ENCODE data around the gene CD200R1. TPM values are rescaled to one million over a fixed set of nuclear protein-coding genes. Genes with fewer than 3 reads are reported as not detected.

The CD200R1 gene
- total RNA-seq, 1 experiment from 2014 or later = not detected

DNA sequence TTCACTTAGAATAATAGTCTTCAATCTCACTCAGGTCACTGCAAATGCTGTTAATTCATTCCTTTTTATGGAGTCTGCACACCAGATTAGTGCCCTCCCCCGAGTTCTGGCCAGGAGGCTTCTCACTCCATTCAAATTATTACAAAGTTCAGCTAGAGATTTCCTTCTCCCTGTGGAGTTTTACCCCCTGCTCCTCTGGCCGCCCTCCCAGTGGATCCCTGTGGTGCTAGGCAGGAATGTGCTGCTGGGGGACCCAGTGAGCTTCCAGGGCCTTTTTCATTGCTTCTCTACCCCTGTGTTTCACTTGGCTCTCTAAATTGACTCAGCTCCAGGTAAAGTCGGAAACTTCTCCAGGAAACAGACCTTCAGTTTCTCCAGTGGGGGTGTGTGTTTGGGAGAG lies 85.5 kb downstream of the CD200R1 start:
- Histone ChIP-seq H3K4me1 (replicated peaks) (no peaks in the 10 kb centered on the region), H3K27me3 (replicated peaks) (no peaks in the 10 kb centered on the region; the same call in 1 of the 2 replicates), H3K36me3 (no peaks in the 10 kb centered on the region), H3K4me3 (no peak overlapping the region), H3K27ac (no peak overlapping the region), H3K9me3 (replicated peaks) (no peaks in the 10 kb centered on the region)
- no peak for DNase-seq (ENCODE audit: low read depth in 1 of 2, low spot score in 2 of 2)

- no peaks in the 10 kb centered on the region for H3K4me1 ChIP-seq (replicated peaks)
- no peaks in the 10 kb centered on the region for H3K36me3 ChIP-seq
- no peak overlapping the region for H3K27ac ChIP-seq
- no peaks in the 10 kb centered on the region; the same call in 1 of the 2 replicates for H3K27me3 ChIP-seq (replicated peaks)
- DNase-seq (ENCODE audit: low read depth in 1 of 2, low spot score in 2 of 2) = no peak
- H3K9me3 ChIP-seq (replicated peaks) = no peaks in the 10 kb centered on the region
- no peak overlapping the region for H3K4me3 ChIP-seq
Observed at GRCh38 chr3:112888381-112889085, 86.4 kb downstream of the CD200R1 start.

DNA sequence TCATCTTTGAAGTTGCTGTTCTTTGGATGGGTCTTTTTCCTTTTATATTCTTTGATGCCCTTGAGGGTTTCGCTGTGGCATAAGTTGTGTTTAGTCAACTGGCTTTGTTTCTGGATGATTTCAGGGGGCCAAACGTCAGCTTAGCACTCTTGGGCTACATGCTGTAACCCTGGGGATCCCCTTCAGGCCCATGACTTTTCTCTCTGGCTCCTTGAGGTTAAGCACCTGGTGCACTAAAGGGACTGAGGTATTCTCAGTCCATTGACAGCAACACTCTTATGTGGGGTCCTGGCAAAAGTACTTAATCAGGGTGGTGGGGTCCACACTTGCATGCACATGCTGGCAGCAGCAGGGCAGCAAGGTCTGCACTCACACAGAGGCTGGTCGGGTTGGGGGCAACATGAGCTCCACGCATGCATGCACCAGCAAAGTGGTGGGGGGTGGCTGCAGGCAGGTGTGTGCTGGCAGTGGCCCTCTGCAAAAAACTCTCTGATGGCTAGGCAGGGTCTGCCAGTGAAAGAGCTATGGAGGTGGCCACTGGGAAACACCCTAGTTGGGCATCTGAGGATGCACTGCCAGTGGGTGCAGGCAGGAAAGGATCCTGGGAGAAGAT lies 90.1 kb downstream of the CD200R1 start:
- Histone ChIP-seq H3K4me3 (no peak overlapping the region), H3K4me1 (replicated peaks) (no peaks in the 10 kb centered on the region), H3K27me3 (replicated peaks) (no peaks in the 10 kb centered on the region; the same call in 1 of the 2 replicates), H3K27ac (no peak overlapping the region), H3K9me3 (replicated peaks) (no peaks in the 10 kb centered on the region), H3K36me3 (no peaks in the 10 kb centered on the region)
- DNase-seq (ENCODE audit: low read depth in 1 of 2, low spot score in 2 of 2) = no peak

- Histone ChIP-seq H3K27ac (no peak overlapping the region), H3K27me3 (replicated peaks) (no peaks in the 10 kb centered on the region), H3K4me3 (no peak overlapping the region), H3K9me3 (replicated peaks) (no peaks in the 10 kb centered on the region), H3K36me3 (no peaks in the 10 kb centered on the region), H3K4me1 (replicated peaks) (no peaks in the 10 kb centered on the region)
- no peak for DNase-seq (ENCODE audit: low read depth in 1 of 2, low spot score in 2 of 2)
Observed at GRCh38 chr3:112881891-112882290, 93.0 kb downstream of the CD200R1 start.

GRCh38 chr3:112875561-112875960 lies 99.3 kb downstream of the CD200R1 start:
- H3K27me3 ChIP-seq (replicated peaks) = no peaks in the 10 kb centered on the region; the same call in 1 of the 2 replicates
- no peaks in the 10 kb centered on the region for H3K4me1 ChIP-seq (replicated peaks)
- H3K4me3 ChIP-seq = no peak overlapping the region
- H3K9me3 ChIP-seq (replicated peaks) = no peaks in the 10 kb centered on the region
- no peaks in the 10 kb centered on the region for H3K36me3 ChIP-seq
- no peak overlapping the region for H3K27ac ChIP-seq
- no peak for DNase-seq (ENCODE audit: low read depth in 1 of 2, low spot score in 2 of 2)

DNA sequence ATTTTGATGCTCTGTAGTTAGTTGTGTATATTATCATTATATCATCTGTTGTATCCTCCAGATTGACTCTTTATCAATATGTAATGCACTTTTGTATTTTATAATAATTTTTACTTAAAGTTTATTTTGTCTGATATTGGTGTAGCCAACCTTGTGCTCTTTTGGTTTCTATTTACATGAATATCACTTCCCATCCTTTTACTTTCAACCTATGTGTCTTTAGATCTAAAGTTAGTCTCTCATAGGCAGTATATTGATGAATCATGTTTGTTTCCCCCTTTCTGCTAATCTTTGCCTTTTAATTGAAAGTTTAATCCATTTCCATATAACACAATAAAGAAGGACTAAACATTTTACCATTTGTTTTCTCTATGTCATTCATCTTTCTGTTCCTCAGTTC lies 100.2 kb downstream of the CD200R1 start:
- Histone ChIP-seq H3K9me3 (replicated peaks) (no peaks in the 10 kb centered on the region), H3K27me3 (replicated peaks) (no peaks in the 10 kb centered on the region; the same call in 1 of the 2 replicates), H3K4me3 (no peak overlapping the region), H3K36me3 (no peaks in the 10 kb centered on the region), H3K27ac (no peak overlapping the region), H3K4me1 (replicated peaks) (no peaks in the 10 kb centered on the region)
- no peak for DNase-seq (ENCODE audit: low read depth in 1 of 2, low spot score in 2 of 2)

GRCh38 chr3:112873632-112874031 lies 101.3 kb downstream of the CD200R1 start:
- Histone ChIP-seq H3K27me3 (replicated peaks) (no peaks in the 10 kb centered on the region; the same call in 1 of the 2 replicates), H3K36me3 (no peaks in the 10 kb centered on the region), H3K4me3 (no peak overlapping the region), H3K9me3 (replicated peaks) (no peaks in the 10 kb centered on the region), H3K27ac (no peak overlapping the region), H3K4me1 (replicated peaks) (no peaks in the 10 kb centered on the region)
- no peak for DNase-seq (ENCODE audit: low read depth in 1 of 2, low spot score in 2 of 2)

GRCh38 chr3:112871735-112872134 lies 103.2 kb downstream of the CD200R1 start:
- DNase-seq (ENCODE audit: low read depth in 1 of 2, low spot score in 2 of 2) = no peak
- H3K9me3 ChIP-seq (replicated peaks) = no peaks in the 10 kb centered on the region
- H3K27me3 ChIP-seq (replicated peaks) = no peaks in the 10 kb centered on the region; the same call in 1 of the 2 replicates
- no peaks in the 10 kb centered on the region for H3K4me1 ChIP-seq (replicated peaks)
- no peak overlapping the region for H3K27ac ChIP-seq
- H3K36me3 ChIP-seq = no peaks in the 10 kb centered on the region
- H3K4me3 ChIP-seq = no peak overlapping the region

Other genes starting within 250 kb of the CD200R1 start
- gene CD200R1L, start 128.2 kb downstream of the CD200R1 start, total RNA-seq (2014; rRNA removed; shearing (Covaris generic)) = not detected in 2 replicates
- gene GTPBP8, start 15.9 kb upstream of the CD200R1 start, total RNA-seq (2014; rRNA removed; shearing (Covaris generic)) = 28.9 and 34.8 TPM in 2 replicates
- gene BOC, start 236.5 kb upstream of the CD200R1 start, total RNA-seq (2014; rRNA removed; shearing (Covaris generic)) = 0.26 and 2.8 TPM in 2 replicates